SU-DHL-6 (cell line): ENCODE measurements around the gene CRYBG1.

Experiments used
- H2AFZ ChIP-seq: fragments of 200-600 bp; sonication (generic); 2 replicates; pipeline ENCODE4 v1.6.1; 2014; ENCODE audit warnings: low read depth, mild to moderate bottlenecking, moderate library complexity, mixed read lengths, antibody characterized with exemption, low read length; ENCODE audit not compliant: severe bottlenecking
- H3F3A ChIP-seq: fragments of 200-600 bp; shearing (Covaris generic); 2 replicates; pipeline ENCODE4 v1.6.0; 2016; ENCODE audit warnings: antibody characterized with exemption, mild to moderate bottlenecking; ENCODE audit not compliant: insufficient read depth
- H3K27ac ChIP-seq: fragments of 200-600 bp; sonication (generic); 2 replicates; pipeline ENCODE4 v1.5.1; 2016; ENCODE audit warnings: low read depth, mild to moderate bottlenecking, low read length, moderate library complexity, mixed read lengths
- H3K27me3 ChIP-seq: fragments of 200-600 bp; sonication (generic), shearing (Covaris generic); 2 replicates; pipeline ENCODE4 v1.6.0; 2014; ENCODE audit warnings: mild to moderate bottlenecking, low read length
- H3K36me3 ChIP-seq: fragments of 200-600 bp; sonication (generic); 2 replicates; pipeline ENCODE4 v1.6.1; 2014; ENCODE audit warnings: mild to moderate bottlenecking, low read length, mixed read lengths
- H3K4me2 ChIP-seq: fragments of 300-600, 200-600 bp; shearing (Covaris generic), sonication (generic); 2 replicates; pipeline ENCODE4 v1.6.0; 2014; ENCODE audit warnings: low read length, low read depth, mild to moderate bottlenecking; ENCODE audit not compliant: poor library complexity, severe bottlenecking
- H3K4me3 ChIP-seq: fragments of 200-600 bp; sonication (generic); 2 replicates; pipeline ENCODE4 v1.5.1; 2014; ENCODE audit warnings: antibody characterized with exemption, low read length, mild to moderate bottlenecking, mixed read lengths; ENCODE audit not compliant: insufficient read depth, poor library complexity, severe bottlenecking
- H3K79me2 ChIP-seq: fragments of 200-600 bp; sonication (generic); 2 replicates; pipeline ENCODE4 v1.6.1; 2014; ENCODE audit warnings: mild to moderate bottlenecking, low read length, moderate library complexity; ENCODE audit not compliant: insufficient read depth
- H3K9ac ChIP-seq: fragments of 200-600 bp; sonication (generic); 2 replicates; pipeline ENCODE4 v1.7.0; 2014; ENCODE audit warnings: mild to moderate bottlenecking, low read length
- H3K9me2 ChIP-seq: fragments of 200-600 bp; sonication (generic); replicated peaks from 2 replicates; pipeline ENCODE4 v1.6.1; 2014; ENCODE audit warnings: low read length; ENCODE audit not compliant: insufficient read depth
- H3K9me3 ChIP-seq: fragments of 200-600 bp; sonication (generic); 2 replicates; pipeline ENCODE4 v1.6.1; 2014; ENCODE audit warnings: low read length, mixed read lengths; ENCODE audit not compliant: insufficient read depth
- H4K20me1 ChIP-seq: fragments of 200-600 bp; sonication (generic); 2 replicates; pipeline ENCODE4 v1.6.1; 2014; ENCODE audit warnings: low read depth, mild to moderate bottlenecking, antibody characterized with exemption, low read length, moderate library complexity, mixed read lengths
- EZH2phosphoT487 ChIP-seq: fragments of 200-600 bp; sonication (generic), shearing (Covaris generic); conservative IDR thresholded peaks from 2 replicates; pipeline ENCODE4 v1.6.1; 2018; ENCODE audit warnings: mild to moderate bottlenecking, antibody characterized with exemption, low read length, moderate library complexity, mixed read lengths
- TF ChIP-seq, protein P1 (sequence below): fragments of 200-600 bp; sonication (generic); IDR thresholded peaks from one replicate; pipeline ENCODE4 v1.5.1; 2017; ENCODE audit warnings: antibody characterized with exemption, mild to moderate bottlenecking, low read length, moderate library complexity; ENCODE audit not compliant: insufficient read depth, poor library complexity, severe bottlenecking

Gene CRYBG1

GRCh38 chr6:106426250-106426970 is 65.9 kb downstream of the CRYBG1 start:
- no peaks in the 10 kb centered on the region for H3K27me3 ChIP-seq
- TF ChIP-seq, protein P1, sequence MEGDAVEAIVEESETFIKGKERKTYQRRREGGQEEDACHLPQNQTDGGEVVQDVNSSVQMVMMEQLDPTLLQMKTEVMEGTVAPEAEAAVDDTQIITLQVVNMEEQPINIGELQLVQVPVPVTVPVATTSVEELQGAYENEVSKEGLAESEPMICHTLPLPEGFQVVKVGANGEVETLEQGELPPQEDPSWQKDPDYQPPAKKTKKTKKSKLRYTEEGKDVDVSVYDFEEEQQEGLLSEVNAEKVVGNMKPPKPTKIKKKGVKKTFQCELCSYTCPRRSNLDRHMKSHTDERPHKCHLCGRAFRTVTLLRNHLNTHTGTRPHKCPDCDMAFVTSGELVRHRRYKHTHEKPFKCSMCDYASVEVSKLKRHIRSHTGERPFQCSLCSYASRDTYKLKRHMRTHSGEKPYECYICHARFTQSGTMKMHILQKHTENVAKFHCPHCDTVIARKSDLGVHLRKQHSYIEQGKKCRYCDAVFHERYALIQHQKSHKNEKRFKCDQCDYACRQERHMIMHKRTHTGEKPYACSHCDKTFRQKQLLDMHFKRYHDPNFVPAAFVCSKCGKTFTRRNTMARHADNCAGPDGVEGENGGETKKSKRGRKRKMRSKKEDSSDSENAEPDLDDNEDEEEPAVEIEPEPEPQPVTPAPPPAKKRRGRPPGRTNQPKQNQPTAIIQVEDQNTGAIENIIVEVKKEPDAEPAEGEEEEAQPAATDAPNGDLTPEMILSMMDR = no peak
- TF ChIP-seq EZH2phosphoT487 = no peak
- H3K79me2 ChIP-seq = no peaks in the 10 kb centered on the region

DNA sequence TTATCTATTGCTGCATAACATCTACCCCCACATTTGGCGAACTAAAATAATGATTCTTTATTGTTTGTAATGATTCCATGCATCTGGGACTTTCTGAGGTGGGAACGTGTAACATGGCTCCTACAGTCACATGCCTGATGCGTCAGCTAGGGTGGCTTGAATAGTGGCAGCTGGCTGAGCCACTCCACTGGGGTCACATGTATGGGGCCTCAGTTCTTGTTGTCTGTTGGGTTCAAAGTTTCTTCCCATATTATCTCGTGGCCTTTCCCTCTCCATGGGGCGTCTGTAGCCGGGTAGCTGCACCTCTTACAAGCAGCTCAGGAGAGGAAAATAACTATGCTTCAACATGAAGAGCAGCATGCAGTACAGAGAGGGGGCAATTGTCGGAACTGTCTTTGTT is 69.9 kb downstream of the CRYBG1 start:
- Histone ChIP-seq H3K36me3 (no peaks in the 10 kb centered on the region), H3K9me3 (no peaks in the 10 kb centered on the region), H3K4me3 (no peak overlapping the region), H4K20me1 (no peaks in the 10 kb centered on the region), H3F3A (no peaks in the 10 kb centered on the region), H3K27me3 (no peaks in the 10 kb centered on the region), H3K79me2 (no peaks in the 10 kb centered on the region), H3K4me2 (no peak overlapping the region), H2AFZ (no peak overlapping the region), H3K9me2 (no peaks in the 10 kb centered on the region), H3K27ac (no peak overlapping the region), H3K9ac (no peak overlapping the region)
- TF ChIP-seq, protein P1 = no peak
- no peak for TF ChIP-seq EZH2phosphoT487

More at GRCh38 chr6:106426250-106426970, 65.9 kb downstream of the CRYBG1 start:
- H3K9me2 ChIP-seq = no peaks in the 10 kb centered on the region
- no peaks in the 10 kb centered on the region for H3F3A ChIP-seq
- no peak overlapping the region for H3K9ac ChIP-seq
- no peak overlapping the region for H3K4me3 ChIP-seq
- no peaks in the 10 kb centered on the region for H3K9me3 ChIP-seq
- H3K36me3 ChIP-seq = no peaks in the 10 kb centered on the region
- H2AFZ ChIP-seq = no peak overlapping the region
- no peak overlapping the region for H3K4me2 ChIP-seq
- no peaks in the 10 kb centered on the region for H4K20me1 ChIP-seq
- no peak overlapping the region for H3K27ac ChIP-seq

GRCh38 chr6:106431405-106431804 is 70.9 kb downstream of the CRYBG1 start:
- no peak overlapping the region for H3K4me3 ChIP-seq
- H3K27me3 ChIP-seq = no peaks in the 10 kb centered on the region
- no peak overlapping the region for H3K27ac ChIP-seq
- H3K9me2 ChIP-seq = no peaks in the 10 kb centered on the region
- H3F3A ChIP-seq = no peaks in the 10 kb centered on the region
- no peak overlapping the region for H3K9ac ChIP-seq
- no peak for TF ChIP-seq EZH2phosphoT487
- TF ChIP-seq, protein P1 = no peak
- no peak overlapping the region for H2AFZ ChIP-seq
- H3K79me2 ChIP-seq = no peaks in the 10 kb centered on the region
- H3K4me2 ChIP-seq = no peak overlapping the region
- H3K9me3 ChIP-seq = no peaks in the 10 kb centered on the region
- H3K36me3 ChIP-seq = no peaks in the 10 kb centered on the region
- H4K20me1 ChIP-seq = no peaks in the 10 kb centered on the region
